HepG2 (cell line): ENCODE results near the gene EIF4G2. TPM values are rescaled to one million over a fixed set of nuclear protein-coding genes. Genes with fewer than 3 reads are reported as not detected.

Experiments
- JDP2 ChIP-seq: sonication (generic); formaldehyde crosslinking; IDR thresholded peaks from 2 replicates; pipeline ENCODE4 v1.8.1; 2022; ENCODE audit warnings: missing genetic modification reagents, borderline replicate concordance
- NCOR1 ChIP-seq: fragments of 200-600 bp; sonication (generic); IDR thresholded peaks from 2 replicates; pipeline ENCODE4 v1.7.0; 2017; ENCODE audit warnings: antibody characterized with exemption, low read length, borderline replicate concordance
- PAF1 ChIP-seq: IDR thresholded peaks from 2 replicates; pipeline ENCODE4 v1.6.1; 2016; ENCODE audit warnings: missing genetic modification reagents, missing compliant biosample characterization
- PHF20 ChIP-seq: sonication (generic); formaldehyde crosslinking; IDR thresholded peaks from 2 replicates; pipeline ENCODE4 v1.5.0; 2020; ENCODE audit warnings: mild to moderate bottlenecking, missing genetic modification reagents
- RBM39 ChIP-seq: fragments of 200-400 bp; formaldehyde crosslinking; IDR thresholded peaks from one replicate; pipeline ENCODE4 v1.6.1; 2018; ENCODE audit warnings: antibody characterized with exemption, mild to moderate bottlenecking, low read depth, low read length; ENCODE audit not compliant: poor library complexity, severe bottlenecking
- SSRP1 ChIP-seq: IDR thresholded peaks from 2 replicates; pipeline ENCODE4 v1.6.1; 2016; ENCODE audit warnings: control low read depth
- STAT5B ChIP-seq: sonication (generic); formaldehyde crosslinking; IDR thresholded peaks from 2 replicates; pipeline ENCODE4 v1.4.0; 2020; ENCODE audit warnings: missing genetic modification reagents
- TBX3 ChIP-seq: fragments of 450-650 bp; IDR thresholded peaks from 2 replicates; pipeline ENCODE4 v1.6.1; 2017; ENCODE audit warnings: antibody characterized with exemption, mild to moderate bottlenecking, inconsistent platforms, borderline replicate concordance
- ZFP90 ChIP-seq: sonication (generic); formaldehyde crosslinking; IDR thresholded peaks from 2 replicates; pipeline ENCODE4 v1.8.0; 2022; ENCODE audit warnings: missing genetic modification reagents, mild to moderate bottlenecking, inconsistent platforms, borderline replicate concordance
- ZNF124 ChIP-seq: sonication (generic); formaldehyde crosslinking; IDR thresholded peaks from 2 replicates; pipeline ENCODE4 v1.4.0; 2020; ENCODE audit warnings: missing genetic modification reagents
- ZNF274 ChIP-seq: sonication (generic); formaldehyde crosslinking; IDR thresholded peaks from 2 replicates; pipeline ENCODE4 v1.5.1; 2020; ENCODE audit warnings: mild to moderate bottlenecking, missing genetic modification reagents
- ZNF496 ChIP-seq: sonication (generic); formaldehyde crosslinking; IDR thresholded peaks from 2 replicates; pipeline ENCODE4 v1.8.1; 2023; ENCODE audit warnings: mild to moderate bottlenecking, moderate library complexity, missing genetic modification reagents; ENCODE audit not compliant: insufficient replicate concordance
- ZNF563 ChIP-seq: sonication (generic); formaldehyde crosslinking; IDR thresholded peaks from 2 replicates; pipeline ENCODE4 v1.8.0; 2022; ENCODE audit warnings: mild to moderate bottlenecking, moderate library complexity, missing genetic modification reagents
- ZNF605 ChIP-seq: sonication (generic); formaldehyde crosslinking; IDR thresholded peaks from 2 replicates; pipeline ENCODE4 v1.8.0; 2022; ENCODE audit warnings: mild to moderate bottlenecking, missing genetic modification reagents
- ZNF850 ChIP-seq: sonication (generic); formaldehyde crosslinking; conservative IDR thresholded peaks from 2 replicates; pipeline ENCODE4 v1.9.0; 2021; ENCODE audit warnings: mild to moderate bottlenecking, missing genetic modification reagents
- polyA plus RNA-seq, 8 experiments: library from polyadenylated mRNA; depleted of rRNA in 3 of 8; stranded (reverse) in 7 of 8; unstranded in 1 of 8; fragments of >200 nt; fragmentation: Illumina TruSeq in 4 of 8; extraction: Trizol in 4 of 8; gene quantifications; 2 replicates each; pipeline versions ENCODE4 v1.2.1 to v1.2.3, GENCODE V29; 2011 to 2016; ENCODE audit warnings: low read depth in 4 of 8, missing spikeins in 1 of 8, mixed read lengths in 1 of 8; ENCODE audit not compliant: insufficient read depth in 1 of 8
- total RNA-seq, 5 experiments: library from RNA; depleted of rRNA; stranded (reverse); fragments of >200 nt; fragmentation: Illumina TruSeq; extraction: Trizol; gene quantifications; 2 replicates each; pipeline ENCODE4 v1.2.3, GENCODE V29; 2016; ENCODE audit warnings: low read depth in 1 of 5
- TF ChIP-seq, protein P1 (sequence below): sonication (generic); formaldehyde crosslinking; IDR thresholded peaks from 2 replicates; pipeline ENCODE4 v1.5.0; 2020; ENCODE audit warnings: missing genetic modification reagents
- TF ChIP-seq, protein P2 (sequence below): sonication (generic); formaldehyde crosslinking; IDR thresholded peaks from 2 replicates; pipeline ENCODE4 v1.8.1; 2023; ENCODE audit warnings: mild to moderate bottlenecking, missing genetic modification reagents
- TF ChIP-seq, protein P3 (sequence below): sonication (generic); formaldehyde crosslinking; IDR thresholded peaks from 2 replicates; pipeline ENCODE4 v1.5.0; 2020; ENCODE audit warnings: missing genetic modification reagents, mild to moderate bottlenecking, borderline replicate concordance
- TF ChIP-seq, protein P4 (sequence below): sonication (generic); formaldehyde crosslinking; IDR thresholded peaks from 2 replicates; pipeline ENCODE4 v1.4.0; 2020; ENCODE audit warnings: missing genetic modification reagents, borderline replicate concordance
- TF ChIP-seq, protein P5 (sequence below): sonication (generic); formaldehyde crosslinking; IDR thresholded peaks from 2 replicates; pipeline ENCODE4 v1.4.0; 2020; ENCODE audit warnings: missing genetic modification reagents, borderline replicate concordance

The EIF4G2 gene
- total and polyA plus RNA-seq, 2 of the 13 experiments (the other 11 are each of a cell fraction or from before 2014, with no cell fraction given): 362 to 546 TPM

DNA sequence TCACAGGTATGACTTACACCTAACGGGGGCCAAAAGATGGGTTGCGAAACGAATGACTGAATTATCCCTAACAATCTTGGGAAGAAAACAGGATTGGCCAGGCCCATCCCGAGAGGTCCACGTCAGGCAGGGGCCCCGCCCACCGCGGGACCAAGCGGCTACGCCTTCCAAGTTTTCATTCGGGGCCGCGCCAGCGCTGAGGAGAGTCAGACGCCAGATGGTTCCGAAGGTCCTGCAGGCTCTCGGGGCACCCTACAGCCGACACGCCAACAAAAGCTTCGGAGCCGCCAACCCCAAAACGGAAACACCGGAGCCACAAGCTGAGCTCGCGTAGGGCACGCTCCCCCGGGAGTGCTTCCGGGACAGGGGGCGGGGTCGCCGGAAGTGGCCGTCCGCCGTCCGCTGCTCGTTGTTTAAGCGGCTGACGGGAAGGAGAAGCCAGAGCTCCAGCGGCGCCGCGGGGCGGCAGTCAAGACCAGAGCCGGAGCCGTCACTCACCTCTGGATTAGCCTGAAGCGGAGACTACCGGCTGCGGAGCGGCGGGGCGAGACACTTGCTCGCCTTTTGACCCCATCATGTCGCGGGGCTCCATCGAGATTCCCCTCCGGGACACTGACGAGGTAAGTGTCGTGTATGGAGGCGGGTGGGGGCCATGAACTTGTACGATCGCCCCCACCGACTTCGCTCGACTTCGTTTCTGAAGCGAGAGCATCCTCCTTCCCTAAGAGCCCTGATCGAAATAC lies 57.7 kb downstream of the EIF4G2 start, which contains the start of gene CTR9 (continued):
- TF ChIP-seq NCOR1 (no peak; the same call in 1 of the 2 replicates), ZNF850 (CRISPR knock-in tag) (no peak; the same call in none of the 2 replicates), PAF1 (CRISPR knock-in tag) (no peak), SSRP1 (no peak; the same call in 1 of the 2 replicates), ZNF124 (CRISPR knock-in tag) (peak; percentile 55; the same call in 1 of the 2 replicates), ZNF496 (CRISPR knock-in tag) (no peak), ZFP90 (CRISPR knock-in tag) (peak; percentile 94), STAT5B (CRISPR knock-in tag) (no peak), JDP2 (CRISPR knock-in tag) (no peak), RBM39 (peak; percentile 88), ZNF274 (CRISPR knock-in tag) (peak; percentile 78; the same call in 1 of the 2 replicates), ZNF605 (CRISPR knock-in tag) (peak; percentile 72), TBX3 (no peak), ZNF563 (CRISPR knock-in tag) (peak; percentile 87; the same call in 1 of the 2 replicates), PHF20 (CRISPR knock-in tag) (peak; percentile 96)
- TF ChIP-seq, protein P1, sequence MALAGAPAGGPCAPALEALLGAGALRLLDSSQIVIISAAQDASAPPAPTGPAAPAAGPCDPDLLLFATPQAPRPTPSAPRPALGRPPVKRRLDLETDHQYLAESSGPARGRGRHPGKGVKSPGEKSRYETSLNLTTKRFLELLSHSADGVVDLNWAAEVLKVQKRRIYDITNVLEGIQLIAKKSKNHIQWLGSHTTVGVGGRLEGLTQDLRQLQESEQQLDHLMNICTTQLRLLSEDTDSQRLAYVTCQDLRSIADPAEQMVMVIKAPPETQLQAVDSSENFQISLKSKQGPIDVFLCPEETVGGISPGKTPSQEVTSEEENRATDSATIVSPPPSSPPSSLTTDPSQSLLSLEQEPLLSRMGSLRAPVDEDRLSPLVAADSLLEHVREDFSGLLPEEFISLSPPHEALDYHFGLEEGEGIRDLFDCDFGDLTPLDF (CRISPR knock-in tag): 0 out of 2 replicates have a peak, but pooled peaks have one; percentile 36
- TF ChIP-seq, protein P2, sequence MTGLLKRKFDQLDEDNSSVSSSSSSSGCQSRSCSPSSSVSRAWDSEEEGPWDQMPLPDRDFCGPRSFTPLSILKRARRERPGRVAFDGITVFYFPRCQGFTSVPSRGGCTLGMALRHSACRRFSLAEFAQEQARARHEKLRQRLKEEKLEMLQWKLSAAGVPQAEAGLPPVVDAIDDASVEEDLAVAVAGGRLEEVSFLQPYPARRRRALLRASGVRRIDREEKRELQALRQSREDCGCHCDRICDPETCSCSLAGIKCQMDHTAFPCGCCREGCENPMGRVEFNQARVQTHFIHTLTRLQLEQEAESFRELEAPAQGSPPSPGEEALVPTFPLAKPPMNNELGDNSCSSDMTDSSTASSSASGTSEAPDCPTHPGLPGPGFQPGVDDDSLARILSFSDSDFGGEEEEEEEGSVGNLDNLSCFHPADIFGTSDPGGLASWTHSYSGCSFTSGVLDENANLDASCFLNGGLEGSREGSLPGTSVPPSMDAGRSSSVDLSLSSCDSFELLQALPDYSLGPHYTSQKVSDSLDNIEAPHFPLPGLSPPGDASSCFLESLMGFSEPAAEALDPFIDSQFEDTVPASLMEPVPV (CRISPR knock-in tag): no peak; the same call in 1 of the 2 replicates
- TF ChIP-seq, protein P3, sequence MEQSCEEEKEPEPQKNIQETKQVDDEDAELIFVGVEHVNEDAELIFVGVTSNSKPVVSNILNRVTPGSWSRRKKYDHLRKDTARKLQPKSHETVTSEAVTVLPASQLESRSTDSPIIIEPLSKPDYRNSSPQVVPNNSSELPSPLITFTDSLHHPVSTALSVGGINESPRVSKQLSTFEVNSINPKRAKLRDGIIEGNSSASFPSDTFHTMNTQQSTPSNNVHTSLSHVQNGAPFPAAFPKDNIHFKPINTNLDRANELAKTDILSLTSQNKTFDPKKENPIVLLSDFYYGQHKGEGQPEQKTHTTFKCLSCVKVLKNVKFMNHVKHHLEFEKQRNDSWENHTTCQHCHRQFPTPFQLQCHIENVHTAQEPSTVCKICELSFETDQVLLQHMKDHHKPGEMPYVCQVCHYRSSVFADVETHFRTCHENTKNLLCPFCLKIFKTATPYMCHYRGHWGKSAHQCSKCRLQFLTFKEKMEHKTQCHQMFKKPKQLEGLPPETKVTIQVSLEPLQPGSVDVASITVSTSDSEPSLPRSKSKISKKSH (CRISPR knock-in tag): no peak; the same call in 1 of the 2 replicates
- TF ChIP-seq, protein P4, sequence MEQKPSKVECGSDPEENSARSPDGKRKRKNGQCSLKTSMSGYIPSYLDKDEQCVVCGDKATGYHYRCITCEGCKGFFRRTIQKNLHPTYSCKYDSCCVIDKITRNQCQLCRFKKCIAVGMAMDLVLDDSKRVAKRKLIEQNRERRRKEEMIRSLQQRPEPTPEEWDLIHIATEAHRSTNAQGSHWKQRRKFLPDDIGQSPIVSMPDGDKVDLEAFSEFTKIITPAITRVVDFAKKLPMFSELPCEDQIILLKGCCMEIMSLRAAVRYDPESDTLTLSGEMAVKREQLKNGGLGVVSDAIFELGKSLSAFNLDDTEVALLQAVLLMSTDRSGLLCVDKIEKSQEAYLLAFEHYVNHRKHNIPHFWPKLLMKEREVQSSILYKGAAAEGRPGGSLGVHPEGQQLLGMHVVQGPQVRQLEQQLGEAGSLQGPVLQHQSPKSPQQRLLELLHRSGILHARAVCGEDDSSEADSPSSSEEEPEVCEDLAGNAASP (CRISPR knock-in tag): peak; percentile 39; the same call in 1 of the 2 replicates
- TF ChIP-seq, protein P5, sequence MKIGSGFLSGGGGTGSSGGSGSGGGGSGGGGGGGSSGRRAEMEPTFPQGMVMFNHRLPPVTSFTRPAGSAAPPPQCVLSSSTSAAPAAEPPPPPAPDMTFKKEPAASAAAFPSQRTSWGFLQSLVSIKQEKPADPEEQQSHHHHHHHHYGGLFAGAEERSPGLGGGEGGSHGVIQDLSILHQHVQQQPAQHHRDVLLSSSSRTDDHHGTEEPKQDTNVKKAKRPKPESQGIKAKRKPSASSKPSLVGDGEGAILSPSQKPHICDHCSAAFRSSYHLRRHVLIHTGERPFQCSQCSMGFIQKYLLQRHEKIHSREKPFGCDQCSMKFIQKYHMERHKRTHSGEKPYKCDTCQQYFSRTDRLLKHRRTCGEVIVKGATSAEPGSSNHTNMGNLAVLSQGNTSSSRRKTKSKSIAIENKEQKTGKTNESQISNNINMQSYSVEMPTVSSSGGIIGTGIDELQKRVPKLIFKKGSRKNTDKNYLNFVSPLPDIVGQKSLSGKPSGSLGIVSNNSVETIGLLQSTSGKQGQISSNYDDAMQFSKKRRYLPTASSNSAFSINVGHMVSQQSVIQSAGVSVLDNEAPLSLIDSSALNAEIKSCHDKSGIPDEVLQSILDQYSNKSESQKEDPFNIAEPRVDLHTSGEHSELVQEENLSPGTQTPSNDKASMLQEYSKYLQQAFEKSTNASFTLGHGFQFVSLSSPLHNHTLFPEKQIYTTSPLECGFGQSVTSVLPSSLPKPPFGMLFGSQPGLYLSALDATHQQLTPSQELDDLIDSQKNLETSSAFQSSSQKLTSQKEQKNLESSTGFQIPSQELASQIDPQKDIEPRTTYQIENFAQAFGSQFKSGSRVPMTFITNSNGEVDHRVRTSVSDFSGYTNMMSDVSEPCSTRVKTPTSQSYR (CRISPR knock-in tag): no peak; the same call in 1 of the 2 replicates
